Thyroid gland (tissue), 4 donors: ENCODE data around the gene MYO1D. TPM values are rescaled to one million over a fixed set of nuclear protein-coding genes. Genes with fewer than 3 reads are reported as not detected.

ENCODE experiments used
- DNase-seq, 2 donors: peaks; one replicate each; pipeline ENCODE4 v3.0.0-alpha.2; 2019
- H3K27ac ChIP-seq, 3 donors: fragments of 200-600 bp; sonication (generic); 1 replicate in 2 of 3; 2 replicates in 1 of 3; pipeline ENCODE4 v1.5.1; 2016 to 2019; ENCODE audit warnings: mild to moderate bottlenecking in 1 of 3, moderate library complexity in 1 of 3
- H3K27me3 ChIP-seq: fragments of 200-600 bp; sonication (generic); one replicate; pipeline ENCODE4 v1.5.1; 2019
- H3K36me3 ChIP-seq, 2 donors: fragments of 200-600 bp; sonication (generic); one replicate each; pipeline ENCODE4 v1.5.1; 2016 to 2019
- H3K4me1 ChIP-seq, 2 donors: fragments of 200-600 bp; sonication (generic); one replicate each; pipeline ENCODE4 v1.5.1; 2017 to 2019
- H3K4me3 ChIP-seq, 3 donors: fragments of 200-600 bp; sonication (generic); replicated peaks in 1 of 3; 1 replicate in 2 of 3; 2 replicates in 1 of 3; pipeline ENCODE4 v1.5.1; 2016; ENCODE audit warnings: mild to moderate bottlenecking in 1 of 3
- H3K9me3 ChIP-seq: fragments of 200-600 bp; sonication (generic); one replicate; pipeline ENCODE4 v1.5.1; 2017
- CTCF ChIP-seq, 6 experiments: fragments of 200-600 bp in 3 of 6; fragments of 450-650 bp in 3 of 6; sonication (generic) in 3 of 6; IDR thresholded peaks; one replicate each; pipeline ENCODE4 v1.5.1; 2016 to 2019; ENCODE audit warnings: antibody characterized with exemption in 6 of 6, mild to moderate bottlenecking in 2 of 6, inconsistent platforms in 1 of 6, moderate library complexity in 1 of 6
- POLR2A ChIP-seq, 2 donors: fragments of 450-650 bp; IDR thresholded peaks; one replicate each; pipeline ENCODE4 v1.6.1; 2017; ENCODE audit warnings: antibody characterized with exemption in 2 of 2, mild to moderate bottlenecking in 2 of 2, moderate library complexity in 1 of 2
- WGBS, 2 donors: methylation state at CpG; one replicate each; pipeline ENCODE4 v1.1.5; 2017; 5-methylcytosine and 5-hydroxymethylcytosine counted together
- intact Hi-C: fragments of 100-400 bp; cut with DNase I; formaldehyde crosslinking; loops from one replicate; pipeline ENCODE4 v1.15.1; 2023
- total RNA-seq, 4 donors: library from RNA; depleted of rRNA; stranded (reverse); fragments of >200 nt; gene quantifications; one replicate each; pipeline ENCODE4 v1.2.3, GENCODE V29; 2016

The MYO1D gene
- total RNA-seq, 4 donors from 2014 or later: 91.9 to 143 (median 97.8) TPM

- 68 to 87% methylated on average over 4 of the region's 4 CpGs for WGBS, 2 donors
- no peak overlapping the region for H3K27ac ChIP-seq
Measured at GRCh38 chr17:32801193-32801592, 75.7 kb downstream of the MYO1D start.

GRCh38 chr17:32798938-32799337 lies 78.0 kb downstream of the MYO1D start:
- H3K4me1 ChIP-seq: no peaks in the 10 kb centered on the region
- no peak for TF ChIP-seq CTCF (IDR thresholded peaks at IDR 0.05)
- no peaks in the 10 kb centered on the region for H3K9me3 ChIP-seq
- DNase-seq: no peak
- H3K27ac ChIP-seq: no peak overlapping the region
- no peaks in the 10 kb centered on the region for H3K36me3 ChIP-seq
- no peak overlapping the region for H3K4me3 ChIP-seq
- WGBS, 2 donors: 68 to 78% methylated on average over 1 of the region's 1 CpG
- no peaks in the 10 kb centered on the region for H3K27me3 ChIP-seq
- intact Hi-C loops: no loop called here

More at GRCh38 chr17:32801193-32801592, 75.7 kb downstream of the MYO1D start:
- TF ChIP-seq POLR2A (IDR thresholded peaks at IDR 0.05) (no peak), CTCF (IDR thresholded peaks at IDR 0.05) (no peak)
- Histone ChIP-seq H3K9me3 (no peaks in the 10 kb centered on the region), H3K4me1 (peaks cover 0 to 5% of the 10 kb centered on the region in 2 donors), H3K27me3 (no peaks in the 10 kb centered on the region), H3K36me3 (no peaks in the 10 kb centered on the region), H3K4me3 (no peak overlapping the region)
- DNase-seq: no peak
- intact Hi-C loops: no loop called here

- Histone ChIP-seq H3K9me3 (no peaks in the 10 kb centered on the region), H3K27ac (no peak overlapping the region), H3K4me3 (no peak overlapping the region), H3K4me1 (peaks cover 0 to 8% of the 10 kb centered on the region in 2 donors), H3K36me3 (no peaks in the 10 kb centered on the region), H3K27me3 (no peaks in the 10 kb centered on the region)
- 88 to 92% methylated on average over 11 of the region's 11 CpGs for WGBS, 2 donors
- TF ChIP-seq POLR2A (IDR thresholded peaks at IDR 0.05) (no peak), CTCF (IDR thresholded peaks at IDR 0.05) (no peak)
- no peak for DNase-seq
- intact Hi-C loops: no loop called here
Measured at GRCh38 chr17:32795339-32795979, 81.5 kb downstream of the MYO1D start.

- Histone ChIP-seq H3K4me3 (no peak overlapping the region), H3K36me3 (no peaks in the 10 kb centered on the region), H3K27ac (no peak overlapping the region), H3K4me1 (peaks cover 0 to 8% of the 10 kb centered on the region in 2 donors), H3K27me3 (no peaks in the 10 kb centered on the region), H3K9me3 (no peaks in the 10 kb centered on the region)
- intact Hi-C loops: no loop called here
- TF ChIP-seq POLR2A (IDR thresholded peaks at IDR 0.05): no peak
- no peak for TF ChIP-seq CTCF (IDR thresholded peaks at IDR 0.05)
- DNase-seq: no peak
- 95 to 96% methylated on average over 7 of the region's 7 CpGs for WGBS, 2 donors
Measured at GRCh38 chr17:32794533-32795246, 82.2 kb downstream of the MYO1D start.

- no peak for DNase-seq
- peaks cover 0 to 8% of the 10 kb centered on the region in 2 donors for H3K4me1 ChIP-seq
- WGBS, 2 donors: 77 to 90% methylated on average over 4 of the region's 4 CpGs
- intact Hi-C loops: no loop called here
- H3K27ac ChIP-seq: no peak overlapping the region
- H3K36me3 ChIP-seq: no peaks in the 10 kb centered on the region
- no peak for TF ChIP-seq CTCF (IDR thresholded peaks at IDR 0.05)
- no peak for TF ChIP-seq POLR2A (IDR thresholded peaks at IDR 0.05)
- no peaks in the 10 kb centered on the region for H3K9me3 ChIP-seq
- H3K27me3 ChIP-seq: no peaks in the 10 kb centered on the region
- no peak overlapping the region for H3K4me3 ChIP-seq
Measured at GRCh38 chr17:32793841-32794240, 83.1 kb downstream of the MYO1D start.
